Measurements from ENCODE around the gene SLC35C1.

SLC35C1 gene

GRCh38 chr11:45803971-45804760 lies 783 bp upstream of the SLC35C1 start:
- H3K9me3 ChIP-seq: no peaks in the 10 kb centered on the region
- DNase-seq: peak; percentile 76 to 90
- peaks cover 0 to 46% (median 31%) of the 10 kb centered on the region in 4 donors for H3K4me1 ChIP-seq
- TF ChIP-seq, protein P1, sequence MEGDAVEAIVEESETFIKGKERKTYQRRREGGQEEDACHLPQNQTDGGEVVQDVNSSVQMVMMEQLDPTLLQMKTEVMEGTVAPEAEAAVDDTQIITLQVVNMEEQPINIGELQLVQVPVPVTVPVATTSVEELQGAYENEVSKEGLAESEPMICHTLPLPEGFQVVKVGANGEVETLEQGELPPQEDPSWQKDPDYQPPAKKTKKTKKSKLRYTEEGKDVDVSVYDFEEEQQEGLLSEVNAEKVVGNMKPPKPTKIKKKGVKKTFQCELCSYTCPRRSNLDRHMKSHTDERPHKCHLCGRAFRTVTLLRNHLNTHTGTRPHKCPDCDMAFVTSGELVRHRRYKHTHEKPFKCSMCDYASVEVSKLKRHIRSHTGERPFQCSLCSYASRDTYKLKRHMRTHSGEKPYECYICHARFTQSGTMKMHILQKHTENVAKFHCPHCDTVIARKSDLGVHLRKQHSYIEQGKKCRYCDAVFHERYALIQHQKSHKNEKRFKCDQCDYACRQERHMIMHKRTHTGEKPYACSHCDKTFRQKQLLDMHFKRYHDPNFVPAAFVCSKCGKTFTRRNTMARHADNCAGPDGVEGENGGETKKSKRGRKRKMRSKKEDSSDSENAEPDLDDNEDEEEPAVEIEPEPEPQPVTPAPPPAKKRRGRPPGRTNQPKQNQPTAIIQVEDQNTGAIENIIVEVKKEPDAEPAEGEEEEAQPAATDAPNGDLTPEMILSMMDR (IDR thresholded peaks at IDR 0.05): no peak
- H3K36me3 ChIP-seq: peaks cover 0 to 15% (median 8%) of the 10 kb centered on the region in 3 donors
- H3K27me3 ChIP-seq: no peaks in the 10 kb centered on the region
- H3K27ac ChIP-seq: peak overlapping the region; percentile 88 to 94
- peak overlapping the region; percentile 84 to 91 for H3K4me3 ChIP-seq
- intact Hi-C loops (cut with DNase I; ENCODE audit: low total_unique reads): no loop called here

GRCh38 chr11:45805305-45806071 lies 539 bp downstream of the SLC35C1 start:
- no peaks in the 10 kb centered on the region for H3K27me3 ChIP-seq
- peak; percentile 44 to 78 for DNase-seq
- no peaks in the 10 kb centered on the region for H3K9me3 ChIP-seq
- peaks cover 0 to 55% (median 31%) of the 10 kb centered on the region in 4 donors for H3K4me1 ChIP-seq
- peak overlapping the region; percentile 84 to 91 for H3K4me3 ChIP-seq
- intact Hi-C loops (cut with DNase I; ENCODE audit: low total_unique reads): no loop called here
- H3K36me3 ChIP-seq: peaks cover 0 to 28% (median 15%) of the 10 kb centered on the region in 3 donors
- TF ChIP-seq, protein P1 (IDR thresholded peaks at IDR 0.05): no peak
- peak overlapping the region; percentile 88 to 94 for H3K27ac ChIP-seq

DNA sequence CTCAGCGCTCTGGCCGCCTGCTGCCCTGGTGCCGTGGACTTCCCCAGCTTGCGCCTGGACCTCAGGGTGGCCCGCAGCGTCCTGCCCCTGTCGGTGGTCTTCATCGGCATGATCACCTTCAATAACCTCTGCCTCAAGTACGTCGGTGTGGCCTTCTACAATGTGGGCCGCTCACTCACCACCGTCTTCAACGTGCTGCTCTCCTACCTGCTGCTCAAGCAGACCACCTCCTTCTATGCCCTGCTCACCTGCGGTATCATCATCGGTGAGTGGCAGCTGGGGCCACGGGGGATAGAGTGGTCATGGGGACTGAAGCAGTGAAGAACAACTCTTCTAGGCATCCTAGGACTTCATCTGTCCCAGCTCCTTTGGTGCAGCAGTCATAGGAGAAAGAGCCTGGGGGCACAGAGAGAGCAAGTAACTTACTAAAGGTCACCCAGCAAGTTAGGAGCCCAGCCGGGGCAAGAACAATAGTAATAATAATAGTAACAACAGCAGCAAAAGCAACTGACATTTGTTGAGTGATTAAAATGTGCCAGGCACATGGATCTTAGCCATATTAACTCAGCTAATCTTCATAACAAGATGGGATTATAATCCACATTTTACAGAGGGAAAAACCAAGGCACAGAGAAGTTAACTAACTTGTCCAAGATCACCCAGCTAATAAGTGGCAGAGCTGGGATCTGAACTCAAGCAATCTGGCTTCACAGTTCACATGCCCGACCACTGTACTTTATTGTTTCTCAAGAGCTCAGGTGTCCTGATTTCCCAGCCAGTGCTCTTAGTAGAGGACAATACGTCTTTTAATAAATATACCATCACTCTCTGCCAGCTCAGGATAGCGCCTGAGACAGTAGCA lies 1.4 kb downstream of the SLC35C1 start:
- H3K9me3 ChIP-seq: no peaks in the 10 kb centered on the region
- intact Hi-C loops (cut with DNase I; ENCODE audit: low total_unique reads): no loop called here
- peak in 1 of 2 donors; percentile 61 for DNase-seq
- H3K4me3 ChIP-seq: peak overlapping the region; percentile 84 to 91
- H3K36me3 ChIP-seq: peaks cover 5 to 36% (median 23%) of the 10 kb centered on the region in 3 donors
- H3K4me1 ChIP-seq: peaks cover 0 to 55% (median 31%) of the 10 kb centered on the region in 4 donors
- TF ChIP-seq, protein P1 (IDR thresholded peaks at IDR 0.05): no peak
- H3K27me3 ChIP-seq: no peaks in the 10 kb centered on the region
- H3K27ac ChIP-seq: peak overlapping the region in 1 of 2 donors; percentile 94

GRCh38 chr11:45806937-45807791 lies 2.2 kb downstream of the SLC35C1 start:
- peak overlapping the region in 1 of 2 donors; percentile 4 for H3K4me3 ChIP-seq
- intact Hi-C loops (cut with DNase I; ENCODE audit: low total_unique reads): no loop called here
- peaks cover 8 to 45% (median 32%) of the 10 kb centered on the region in 3 donors for H3K36me3 ChIP-seq
- no peak overlapping the region for H3K27ac ChIP-seq
- no peaks in the 10 kb centered on the region for H3K9me3 ChIP-seq
- peaks cover 0 to 55% (median 31%) of the 10 kb centered on the region in 4 donors for H3K4me1 ChIP-seq
- H3K27me3 ChIP-seq: no peaks in the 10 kb centered on the region
- peak in 1 of 2 donors; percentile 29 for DNase-seq
- TF ChIP-seq, protein P1 (IDR thresholded peaks at IDR 0.05): no peak

All from tibial artery (tissue), 4 donors.